ENCODE data around the gene MAST2.
A peak's percentile ranks its signal among the peaks of the same experiment; 100 is the strongest.
"Not testable (repeated sequence)": the region's sequence is repeated elsewhere in the genome, so short reads cannot be mapped to it uniquely, and the experiment has no call there.

The MAST2 gene

GRCh38 chr1:46056325-46056724 lies 252.9 kb downstream of the MAST2 start:
- no peak for DNase-seq (ENCODE audit: low read depth in 2 of 3, low spot score in 1 of 3)

DNA sequence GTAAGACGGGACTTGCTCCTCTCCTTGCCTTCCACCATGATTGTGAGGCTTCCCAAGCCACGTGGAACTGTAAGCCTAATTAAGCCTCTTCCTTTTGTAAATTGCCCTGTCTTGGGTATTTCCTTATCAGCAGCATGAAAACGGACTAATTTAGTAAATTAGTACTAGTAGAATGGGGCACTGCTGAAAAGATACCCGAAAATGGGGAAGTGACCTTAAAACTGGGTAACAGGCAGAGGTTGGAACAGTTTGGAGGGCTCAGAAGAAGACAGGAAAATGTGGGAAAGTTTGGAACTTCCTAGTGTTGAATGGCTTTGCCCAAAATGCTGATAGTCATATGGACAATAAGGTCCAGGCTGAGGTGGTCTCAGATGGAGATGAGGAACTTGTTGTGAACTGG lies 253.8 kb downstream of the MAST2 start:
- not testable (repeated sequence) for DNase-seq (ENCODE audit: low read depth in 2 of 3, low spot score in 1 of 3)

- DNase-seq (ENCODE audit: low read depth in 2 of 3, low spot score in 1 of 3), result no peak
These were observed 254.4 kb downstream of the MAST2 start for GRCh38 chr1:46057781-46058180.

GRCh38 chr1:46058936-46059335 lies 255.5 kb downstream of the MAST2 start:
- no peak for DNase-seq (ENCODE audit: low read depth in 2 of 3, low spot score in 1 of 3)

- DNase-seq (ENCODE audit: low read depth in 2 of 3, low spot score in 1 of 3), result no peak
These were observed 257.7 kb downstream of the MAST2 start for GRCh38 chr1:46061146-46061545.

GRCh38 chr1:46062651-46063319 lies 259.4 kb downstream of the MAST2 start:
- peak; percentile 14 to 69 (median 22) for DNase-seq (ENCODE audit: low read depth in 2 of 3, low spot score in 1 of 3)

GRCh38 chr1:46064708-46065107 lies 261.3 kb downstream of the MAST2 start:
- DNase-seq (ENCODE audit: low read depth in 2 of 3, low spot score in 1 of 3), result no peak

- DNase-seq (ENCODE audit: low read depth in 2 of 3, low spot score in 1 of 3), result no peak
These were observed 262.0 kb downstream of the MAST2 start for GRCh38 chr1:46065405-46065804.

- no peak for DNase-seq (ENCODE audit: low read depth in 2 of 3, low spot score in 1 of 3)
These were observed 264.2 kb downstream of the MAST2 start for GRCh38 chr1:46067652-46068051.

- no peak for DNase-seq (ENCODE audit: low read depth in 2 of 3, low spot score in 1 of 3)
These were observed 265.1 kb downstream of the MAST2 start for GRCh38 chr1:46068525-46068924.

GRCh38 chr1:46070164-46070814 lies 266.9 kb downstream of the MAST2 start:
- no peak for DNase-seq (ENCODE audit: low read depth in 2 of 3, low spot score in 1 of 3)

DNA sequence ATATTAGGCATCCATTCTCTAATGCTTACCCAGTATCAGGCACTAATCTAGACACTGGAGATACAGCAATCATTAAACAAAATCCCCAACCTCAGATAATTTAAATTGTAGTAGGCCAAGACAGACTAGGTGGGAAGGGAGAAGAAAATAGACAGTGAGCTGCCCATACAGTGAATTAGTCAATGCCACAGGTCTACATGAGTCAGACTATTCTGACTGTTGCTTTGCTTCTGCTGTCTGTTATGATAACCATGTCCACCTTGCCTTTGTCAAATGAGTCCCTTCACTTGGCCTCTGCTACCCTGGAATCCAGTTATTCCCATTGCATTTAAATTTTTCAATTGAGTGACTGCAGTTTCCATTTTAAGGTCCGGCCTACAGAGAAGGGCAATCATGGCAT lies 269.6 kb downstream of the MAST2 start:
- DNase-seq (ENCODE audit: low read depth in 2 of 3, low spot score in 1 of 3), result no peak

GRCh38 chr1:46076343-46076742 lies 272.9 kb downstream of the MAST2 start:
- DNase-seq (ENCODE audit: low read depth in 2 of 3, low spot score in 1 of 3), result no peak

DNA sequence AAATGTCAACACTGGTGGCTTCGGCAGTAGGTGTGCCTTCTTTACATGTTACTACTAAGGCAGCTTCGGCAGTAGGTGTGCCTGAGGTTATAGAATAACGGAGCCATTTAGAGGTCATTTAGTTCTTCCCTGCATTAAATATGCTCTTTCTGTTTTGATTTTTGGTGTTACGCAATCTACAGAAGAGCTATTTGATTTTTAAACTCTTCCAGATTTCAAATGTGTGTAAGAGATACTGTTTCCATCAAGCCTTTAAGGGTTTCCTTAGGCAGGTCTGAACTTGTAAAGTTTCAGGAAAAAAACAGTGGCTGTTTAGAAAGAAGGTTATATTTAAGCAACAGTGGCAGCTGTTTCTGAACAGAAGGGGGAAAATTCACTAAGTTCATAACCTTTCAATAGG lies 274.2 kb downstream of the MAST2 start:
- no peak for DNase-seq (ENCODE audit: low read depth in 2 of 3, low spot score in 1 of 3)

- DNase-seq (ENCODE audit: low read depth in 2 of 3, low spot score in 1 of 3), result no peak
These were observed 276.8 kb downstream of the MAST2 start for GRCh38 chr1:46080257-46080656.

DNA sequence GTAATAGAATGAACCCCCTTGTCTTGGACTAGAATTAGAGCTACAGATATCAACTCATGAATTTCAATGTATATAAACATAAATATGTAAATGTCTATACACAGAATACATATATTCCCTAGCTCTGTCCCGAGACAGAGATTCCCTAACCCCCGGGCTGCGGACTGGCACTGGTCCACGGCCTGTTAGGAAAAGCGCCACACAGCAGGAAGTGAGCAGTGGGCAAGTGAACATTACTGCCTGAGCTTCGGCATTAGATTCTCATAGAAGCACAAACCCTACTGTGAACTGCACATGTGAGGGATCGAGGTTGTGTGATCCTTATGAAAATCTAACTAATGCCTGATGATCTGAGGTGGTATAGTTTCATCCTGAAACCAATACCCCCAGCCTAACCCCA lies 277.8 kb downstream of the MAST2 start:
- DNase-seq (ENCODE audit: low read depth in 2 of 3, low spot score in 1 of 3), result no peak

DNA sequence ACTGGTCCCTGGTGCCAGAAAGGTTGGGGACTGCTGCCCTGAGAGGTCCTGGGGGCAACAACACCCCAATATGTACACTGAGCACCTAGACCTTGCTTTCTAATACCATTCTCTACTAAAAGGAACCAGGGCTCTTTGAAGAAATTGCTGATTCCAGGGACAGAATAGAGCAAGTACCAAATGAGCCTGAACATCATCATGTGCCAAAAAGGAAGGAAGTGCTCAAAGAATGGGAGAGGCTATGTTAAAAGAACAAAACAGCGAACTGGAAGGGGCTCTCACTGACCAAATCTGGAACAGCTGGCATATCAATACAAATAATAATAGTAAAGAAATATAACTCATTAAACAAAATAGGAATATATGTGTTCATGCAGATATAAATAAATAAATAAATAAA lies 278.2 kb downstream of the MAST2 start:
- DNase-seq (ENCODE audit: low read depth in 2 of 3, low spot score in 1 of 3), result no peak

DNA sequence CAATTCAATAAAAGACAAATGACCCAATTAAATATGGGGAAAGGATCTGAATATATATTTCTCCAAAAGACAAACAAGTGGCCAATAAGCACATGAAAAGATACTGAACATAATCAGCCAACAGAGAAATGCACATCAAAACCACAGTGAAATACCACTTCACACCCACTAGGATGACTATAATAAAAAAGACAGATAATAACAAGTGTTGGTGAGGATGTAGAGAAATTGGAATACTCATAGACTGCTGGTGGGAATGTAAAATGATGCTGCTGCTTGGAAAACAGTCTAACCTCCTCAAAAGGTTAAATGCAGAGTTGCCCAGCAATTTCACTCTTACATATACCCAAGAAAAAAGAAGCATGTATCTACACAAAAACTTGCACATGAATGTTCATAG lies 280.2 kb downstream of the MAST2 start:
- no peak for DNase-seq (ENCODE audit: low read depth in 2 of 3, low spot score in 1 of 3)

DNA sequence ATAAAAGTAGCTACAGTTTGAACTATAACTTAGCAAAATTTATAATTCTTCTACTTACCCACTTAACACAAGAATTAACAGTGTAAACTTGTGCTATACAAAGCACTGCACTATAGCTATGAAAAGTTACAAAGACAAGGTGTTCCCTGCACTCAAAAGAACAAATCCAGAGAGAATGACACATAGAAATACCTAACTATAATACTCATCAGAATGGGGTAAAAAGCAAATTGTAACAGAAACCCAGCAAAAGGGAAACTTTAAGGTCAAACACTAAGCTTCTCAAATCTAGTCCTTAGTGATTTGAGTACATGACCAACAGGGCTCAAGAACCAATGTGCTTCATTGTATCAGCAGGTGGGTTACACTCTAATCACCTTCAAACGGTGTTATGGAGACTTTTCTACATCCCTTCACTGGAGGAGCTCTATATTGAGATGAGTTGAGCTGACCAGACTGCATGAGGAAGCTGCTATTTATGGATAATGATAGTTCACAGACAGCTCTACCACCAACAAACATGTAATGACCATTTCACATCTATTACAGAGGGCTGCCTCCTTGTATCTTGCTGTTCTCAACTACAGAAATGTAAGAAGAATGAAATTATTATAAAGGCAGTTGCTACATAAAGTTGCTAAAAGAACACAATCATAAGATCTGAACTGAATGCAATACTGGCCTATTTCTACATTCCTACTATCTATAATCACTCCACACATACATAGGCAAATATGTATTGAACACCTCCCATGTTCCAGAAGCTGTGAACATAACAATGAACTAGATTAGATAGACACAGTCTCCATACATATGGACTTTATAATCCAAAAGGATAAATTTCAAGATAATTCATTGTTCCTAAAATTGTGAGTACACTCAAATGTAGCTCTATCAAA lies 281.4 kb downstream of the MAST2 start:
- DNase-seq (ENCODE audit: low read depth in 2 of 3, low spot score in 1 of 3), result no peak

Data from stimulated activated CD4-positive, alpha-beta T cell treated with anti-CD3 and anti-CD28 coated beads, Interleukin-12 subunit alpha, Interleukin-12 subunit beta, amount 100 ng/mL, for 48 hours (primary cell).